Gastroesophageal sphincter (tissue), 3 donors: ENCODE measurements around the gene PXN.

Experiments
- POLR2A ChIP-seq, 2 donors: fragments of 450-650 bp; IDR thresholded peaks; one replicate each; pipeline ENCODE4 v1.6.1; 2017; ENCODE audit warnings: antibody characterized with exemption in 2 of 2, mild to moderate bottlenecking in 2 of 2, moderate library complexity in 1 of 2
- POLR2AphosphoS5 ChIP-seq: sonication (generic); formaldehyde crosslinking; IDR thresholded peaks from one replicate; pipeline ENCODE4 v1.6.1; 2017; ENCODE audit warnings: antibody characterized with exemption
- TF ChIP-seq, protein P1 (sequence below), 4 experiments: fragments of 200-600 bp in 2 of 4; fragments of 450-650 bp in 2 of 4; sonication (generic) in 1 of 4; IDR thresholded peaks; one replicate each; pipeline ENCODE4 v1.5.1; 2017 to 2019; ENCODE audit warnings: antibody characterized with exemption in 4 of 4, mild to moderate bottlenecking in 2 of 4, moderate library complexity in 2 of 4

DNA sequence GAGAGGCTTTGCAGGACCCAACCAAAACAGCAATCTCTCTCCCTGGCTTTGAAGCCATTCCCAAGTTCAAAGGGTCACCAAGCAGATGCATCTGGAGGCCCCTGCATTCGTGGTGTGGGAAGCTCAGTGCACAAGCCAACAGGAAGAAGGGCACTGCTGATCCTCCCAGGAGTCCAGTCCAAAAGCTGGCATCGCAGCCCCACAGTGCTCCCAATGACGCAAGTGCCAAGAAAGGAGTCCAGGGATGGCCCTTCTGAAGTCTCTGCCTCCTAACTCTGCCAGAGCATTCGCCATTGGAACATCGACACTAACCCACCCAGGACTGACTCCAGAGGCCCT, 25.1 kb downstream of the PXN start:
- TF ChIP-seq, protein P1, sequence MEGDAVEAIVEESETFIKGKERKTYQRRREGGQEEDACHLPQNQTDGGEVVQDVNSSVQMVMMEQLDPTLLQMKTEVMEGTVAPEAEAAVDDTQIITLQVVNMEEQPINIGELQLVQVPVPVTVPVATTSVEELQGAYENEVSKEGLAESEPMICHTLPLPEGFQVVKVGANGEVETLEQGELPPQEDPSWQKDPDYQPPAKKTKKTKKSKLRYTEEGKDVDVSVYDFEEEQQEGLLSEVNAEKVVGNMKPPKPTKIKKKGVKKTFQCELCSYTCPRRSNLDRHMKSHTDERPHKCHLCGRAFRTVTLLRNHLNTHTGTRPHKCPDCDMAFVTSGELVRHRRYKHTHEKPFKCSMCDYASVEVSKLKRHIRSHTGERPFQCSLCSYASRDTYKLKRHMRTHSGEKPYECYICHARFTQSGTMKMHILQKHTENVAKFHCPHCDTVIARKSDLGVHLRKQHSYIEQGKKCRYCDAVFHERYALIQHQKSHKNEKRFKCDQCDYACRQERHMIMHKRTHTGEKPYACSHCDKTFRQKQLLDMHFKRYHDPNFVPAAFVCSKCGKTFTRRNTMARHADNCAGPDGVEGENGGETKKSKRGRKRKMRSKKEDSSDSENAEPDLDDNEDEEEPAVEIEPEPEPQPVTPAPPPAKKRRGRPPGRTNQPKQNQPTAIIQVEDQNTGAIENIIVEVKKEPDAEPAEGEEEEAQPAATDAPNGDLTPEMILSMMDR (IDR thresholded peaks at IDR 0.05), result no peak
- no peak for TF ChIP-seq POLR2A (IDR thresholded peaks at IDR 0.05)
- no peak for TF ChIP-seq POLR2AphosphoS5
